Osteocyte (in vitro differentiated cells): ENCODE measurements around the gene TLE6. TPM values are rescaled to one million over a fixed set of nuclear protein-coding genes. Genes with fewer than 3 reads are reported as not detected.

Experiments
- DNase-seq: peaks from one replicate; pipeline ENCODE4 v3.0.0; 2021; ENCODE audit warnings: mixed read lengths; ENCODE audit not compliant: unreplicated experiment; ENCODE audit errors: extremely low spot score
- H3K27ac Mint-ChIP-seq: one replicate; pipeline ENCODE4 v1.8.0; 2021; ENCODE audit warnings: mild to moderate bottlenecking, mixed read lengths; ENCODE audit not compliant: unreplicated experiment
- H3K27me3 Mint-ChIP-seq: one replicate; pipeline ENCODE4 v1.8.0; 2021; ENCODE audit warnings: mixed read lengths; ENCODE audit not compliant: unreplicated experiment
- H3K36me3 Mint-ChIP-seq: one replicate; pipeline ENCODE4 v1.8.0; 2021; ENCODE audit warnings: mixed read lengths; ENCODE audit not compliant: unreplicated experiment
- H3K4me1 Mint-ChIP-seq: one replicate; pipeline ENCODE4 v1.8.0; 2021; ENCODE audit warnings: mixed read lengths; ENCODE audit not compliant: unreplicated experiment
- H3K4me3 Mint-ChIP-seq: one replicate; pipeline ENCODE4 v1.8.0; 2021; ENCODE audit warnings: mild to moderate bottlenecking, moderate library complexity, mixed read lengths; ENCODE audit not compliant: unreplicated experiment
- H3K9me3 Mint-ChIP-seq: one replicate; pipeline ENCODE4 v1.8.0; 2021; ENCODE audit warnings: mixed read lengths; ENCODE audit not compliant: unreplicated experiment
- CTCF ChIP-seq: fragments of 200-600 bp; sonication (generic); IDR thresholded peaks from 2 replicates; pipeline ENCODE4 v1.5.0; 2021; ENCODE audit warnings: antibody characterized with exemption, mild to moderate bottlenecking, moderate library complexity
- total RNA-seq: library from RNA; stranded (reverse); gene quantifications from 2 replicates; pipeline ENCODE4 v1.2.1, GENCODE V29; 2021

TLE6 gene
- total RNA-seq, 1 donor from 2014 or later = 1.5 TPM

- H3K36me3 Mint-ChIP-seq = peaks cover 2% of the 10 kb centered on the region
- no peak for TF ChIP-seq CTCF
- peaks cover 33% of the 10 kb centered on the region for H3K27me3 Mint-ChIP-seq
- DNase-seq = no peak
- H3K9me3 Mint-ChIP-seq = no peaks in the 10 kb centered on the region
- H3K4me3 Mint-ChIP-seq = no peak overlapping the region
- H3K27ac Mint-ChIP-seq = no peak overlapping the region
- peaks cover 20% of the 10 kb centered on the region for H3K4me1 Mint-ChIP-seq
Measured at GRCh38 chr19:3033595-3034405, 56.4 kb downstream of the TLE6 start.

DNA sequence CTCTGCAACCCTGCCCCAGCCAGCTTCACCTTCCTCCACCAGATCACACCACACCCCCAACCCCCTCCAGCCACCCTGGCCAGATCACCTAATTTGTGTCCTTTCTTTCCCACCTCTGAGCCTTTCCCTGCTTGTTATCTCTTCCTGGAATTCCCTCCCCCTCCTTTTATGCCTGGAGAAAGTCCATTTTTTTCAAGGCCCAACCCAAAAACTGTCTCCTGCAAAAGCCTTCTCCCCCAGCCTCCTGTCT lies 57.0 kb downstream of the TLE6 start:
- Mint-ChIP-seq H3K9me3 (no peaks in the 10 kb centered on the region), H3K36me3 (peaks cover 2% of the 10 kb centered on the region), H3K27me3 (peaks cover 33% of the 10 kb centered on the region), H3K27ac (no peak overlapping the region), H3K4me3 (no peak overlapping the region), H3K4me1 (peaks cover 20% of the 10 kb centered on the region)
- DNase-seq = no peak
- no peak for TF ChIP-seq CTCF

GRCh38 chr19:3034656-3035541 lies 57.5 kb downstream of the TLE6 start:
- Mint-ChIP-seq H3K27me3 (peaks cover 32% of the 10 kb centered on the region), H3K36me3 (peaks cover 2% of the 10 kb centered on the region), H3K4me1 (peaks cover 20% of the 10 kb centered on the region), H3K4me3 (peak overlapping the region; percentile 86), H3K9me3 (no peaks in the 10 kb centered on the region), H3K27ac (peak overlapping the region; percentile 87)
- no peak for TF ChIP-seq CTCF
- no peak for DNase-seq

DNA sequence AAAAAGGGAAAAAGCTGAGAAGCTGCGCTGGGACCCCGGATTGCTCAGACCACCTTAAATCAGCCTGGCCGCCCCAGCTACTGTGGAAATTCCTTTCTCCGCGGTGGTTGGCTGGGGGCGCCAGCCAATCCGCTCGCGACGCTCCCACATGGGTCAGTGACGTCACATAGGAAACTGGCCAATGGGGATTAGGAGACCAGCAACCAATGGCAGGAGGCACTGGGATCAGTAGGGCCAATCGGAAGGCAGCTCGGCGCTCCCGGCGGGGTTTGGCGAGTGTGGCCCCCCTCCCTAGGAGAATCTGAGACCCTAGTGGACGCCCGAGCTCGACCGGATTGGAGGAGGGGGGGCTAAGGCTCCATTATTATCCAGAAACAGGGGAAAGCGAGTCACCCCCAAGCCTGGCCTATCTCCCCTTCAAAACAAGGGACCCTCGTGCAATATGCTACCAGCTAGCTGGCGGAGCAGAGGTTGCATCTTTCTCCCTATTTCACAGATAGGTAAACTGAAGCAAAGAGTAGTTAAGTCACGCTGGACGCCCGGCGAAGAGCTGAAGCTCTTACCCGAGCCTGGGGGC lies 58.3 kb downstream of the TLE6 start:
- no peak for TF ChIP-seq CTCF
- Mint-ChIP-seq H3K36me3 (peaks cover 2% of the 10 kb centered on the region), H3K9me3 (no peaks in the 10 kb centered on the region), H3K4me1 (peaks cover 20% of the 10 kb centered on the region), H3K4me3 (peak overlapping the region; percentile 86), H3K27me3 (peaks cover 25% of the 10 kb centered on the region), H3K27ac (peak overlapping the region; percentile 87)
- DNase-seq = peak; percentile 99
